Endometrium (tissue), 2 donors: ENCODE results near the gene MXI1.

Experiments
- FAIRE-seq: peaks from 2 replicates; lab custom pipeline; 2012; peaks lifted over from hg19 to GRCh38; lab: Jason Lieb, UNC
- donor health status: control.
- donor health status: control.

Gene MXI1

DNA sequence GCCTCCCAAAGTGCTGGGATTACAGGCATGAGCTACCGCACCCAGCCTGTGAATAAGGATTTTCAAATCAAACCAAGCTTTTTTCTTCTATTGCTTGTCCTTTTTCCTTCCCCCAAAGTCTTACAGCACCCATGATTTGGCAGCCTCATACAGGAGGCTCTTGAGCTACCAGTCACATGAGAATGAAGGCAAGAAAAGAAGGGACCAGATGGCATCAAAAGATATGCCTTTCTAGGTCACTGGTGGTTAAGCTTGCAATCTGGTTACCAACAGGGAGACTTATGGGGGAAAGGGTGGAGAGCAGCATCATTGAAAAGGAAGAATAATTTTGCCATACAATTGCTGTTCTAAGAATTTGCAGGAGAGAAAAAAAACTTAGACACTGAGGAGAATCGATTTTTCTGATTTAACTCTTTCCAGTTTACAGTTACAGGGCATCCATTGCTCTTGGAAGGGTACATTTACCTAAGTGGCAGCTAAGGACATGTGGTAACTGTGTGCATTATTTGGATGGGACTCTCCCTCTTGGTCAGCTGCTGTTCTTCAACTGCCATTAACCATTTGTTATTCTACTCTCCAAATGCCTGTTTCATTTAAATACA, 67.8 kb downstream of the MXI1 start:
- FAIRE-seq, result no peak

DNA sequence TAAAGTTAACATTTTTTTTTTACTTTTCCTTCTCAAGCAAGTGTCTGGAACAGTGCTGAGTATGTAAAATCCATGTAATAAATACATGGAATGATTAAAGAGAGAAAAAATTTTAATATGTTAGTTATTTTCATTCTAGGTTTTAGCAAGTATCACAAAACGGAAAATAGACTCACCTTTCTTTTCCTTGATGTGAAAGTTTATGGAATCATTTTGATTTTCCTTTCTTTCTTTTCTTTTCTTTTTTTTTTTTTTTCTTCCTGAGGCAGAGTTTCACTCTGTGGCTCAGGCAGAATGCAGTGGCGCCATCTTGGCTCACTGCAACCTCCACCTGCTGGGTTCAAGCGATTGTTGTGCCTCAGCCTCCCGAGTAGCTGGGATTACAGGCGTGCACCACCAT, 69.2 kb downstream of the MXI1 start:
- no peak for FAIRE-seq

- no peak for FAIRE-seq
Observed at GRCh38 chr10:110277591-110277990, 70.2 kb downstream of the MXI1 start.

- FAIRE-seq, result no peak
Observed at GRCh38 chr10:110278562-110279406, 71.4 kb downstream of the MXI1 start.

- FAIRE-seq, result peak; percentile 97
Observed at GRCh38 chr10:110279407-110279986, 72.1 kb downstream of the MXI1 start.

DNA sequence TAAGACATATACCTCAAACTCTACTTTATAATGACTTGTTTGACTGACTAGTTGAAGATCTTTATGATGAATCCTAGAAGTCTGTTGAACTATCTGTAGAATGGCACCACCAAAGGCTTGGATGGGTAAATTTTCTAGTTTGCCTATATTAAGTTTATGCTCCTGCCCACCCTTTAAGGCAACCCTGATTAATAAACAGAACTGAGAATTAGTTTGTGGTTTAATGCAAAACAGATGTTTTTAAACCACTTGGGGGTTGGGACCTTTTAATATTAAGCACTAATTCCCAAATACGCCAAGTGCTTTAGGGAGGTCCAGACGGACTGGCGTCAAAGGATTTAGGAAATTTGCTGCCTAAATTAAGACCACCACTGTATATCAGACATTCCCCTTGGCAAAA, 76.9 kb downstream of the MXI1 start:
- no peak for FAIRE-seq

DNA sequence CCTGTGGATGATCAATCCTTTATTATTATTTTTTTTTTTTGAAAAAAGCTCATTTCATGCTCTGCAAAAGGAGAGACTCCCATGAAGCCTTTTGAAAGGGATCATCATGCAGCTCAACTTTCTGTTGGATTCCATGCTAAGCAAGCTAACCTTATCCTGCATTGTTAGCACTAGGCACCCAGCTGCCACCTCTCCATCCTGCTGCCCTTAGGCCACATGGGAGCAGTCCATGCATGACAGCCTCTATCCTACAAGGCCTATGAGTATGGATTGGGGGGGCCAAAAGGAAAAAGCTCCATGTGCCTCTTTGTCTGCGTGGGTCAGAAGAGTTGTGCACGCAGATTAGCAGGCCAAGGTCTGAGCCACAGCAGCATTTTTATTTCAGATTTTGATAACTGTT, 78.1 kb downstream of the MXI1 start:
- no peak for FAIRE-seq

- no peak for FAIRE-seq
Observed at GRCh38 chr10:110286841-110287240, 79.4 kb downstream of the MXI1 start.

DNA sequence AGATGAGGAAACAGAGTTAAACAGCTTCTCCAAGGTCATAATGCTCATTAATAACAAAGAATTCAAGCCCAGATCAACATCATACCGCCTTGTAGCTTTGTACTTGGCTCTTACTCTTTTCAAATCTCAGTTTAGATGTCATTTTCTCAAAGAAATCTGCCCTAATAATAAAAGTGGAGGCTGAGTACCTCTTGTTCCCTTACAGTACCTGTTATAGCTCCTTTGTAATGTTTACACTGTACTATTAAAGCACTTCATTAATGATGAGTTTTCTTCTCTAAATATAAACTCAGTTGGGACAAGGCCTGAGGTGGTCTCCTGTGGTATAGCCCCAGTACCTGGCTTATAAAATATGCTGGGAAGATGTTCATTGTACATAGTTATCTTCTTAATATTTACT, 89.6 kb downstream of the MXI1 start:
- FAIRE-seq, result no peak

GRCh38 chr10:110300486-110300986, 93.1 kb downstream of the MXI1 start:
- no peak for FAIRE-seq

DNA sequence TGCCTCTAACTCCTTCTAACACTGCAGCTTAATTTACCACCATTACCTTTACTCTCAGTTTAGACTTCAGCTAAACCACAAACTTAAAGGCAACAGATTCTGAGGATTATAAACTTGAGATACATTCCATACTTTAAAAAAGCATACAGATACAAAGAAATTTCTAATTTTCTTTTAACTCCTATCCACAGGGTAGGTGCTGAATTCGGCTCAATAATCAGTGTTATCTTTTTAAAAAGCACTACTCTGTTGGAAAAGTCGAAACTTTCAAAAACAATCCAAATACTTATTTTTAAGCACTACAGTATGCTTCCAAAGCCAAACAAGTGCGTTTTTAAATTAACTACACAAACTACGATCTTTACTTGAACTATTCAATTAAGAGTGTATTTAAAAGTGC, 96.3 kb downstream of the MXI1 start:
- FAIRE-seq, result no peak

DNA sequence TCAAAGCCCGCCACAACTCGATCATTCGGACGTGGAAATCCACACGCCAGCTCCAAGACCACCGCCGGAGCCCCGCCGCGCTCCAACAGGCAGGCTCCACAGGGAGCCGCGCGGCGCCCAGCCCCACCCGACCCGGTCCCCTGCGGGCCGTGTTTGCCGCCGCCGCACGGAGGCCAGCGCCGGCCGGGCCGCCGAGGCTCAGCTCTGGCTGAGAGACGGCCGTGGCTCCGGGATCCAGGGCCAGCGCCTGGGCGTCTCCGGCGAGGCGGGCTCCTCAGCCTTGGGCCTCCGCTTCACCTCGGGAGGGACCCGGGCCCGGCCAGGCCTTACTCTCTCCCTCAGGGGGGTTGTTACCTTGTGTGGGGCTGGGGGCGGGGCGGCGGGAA, 97.0 kb downstream of the MXI1 start:
- FAIRE-seq, result no peak

DNA sequence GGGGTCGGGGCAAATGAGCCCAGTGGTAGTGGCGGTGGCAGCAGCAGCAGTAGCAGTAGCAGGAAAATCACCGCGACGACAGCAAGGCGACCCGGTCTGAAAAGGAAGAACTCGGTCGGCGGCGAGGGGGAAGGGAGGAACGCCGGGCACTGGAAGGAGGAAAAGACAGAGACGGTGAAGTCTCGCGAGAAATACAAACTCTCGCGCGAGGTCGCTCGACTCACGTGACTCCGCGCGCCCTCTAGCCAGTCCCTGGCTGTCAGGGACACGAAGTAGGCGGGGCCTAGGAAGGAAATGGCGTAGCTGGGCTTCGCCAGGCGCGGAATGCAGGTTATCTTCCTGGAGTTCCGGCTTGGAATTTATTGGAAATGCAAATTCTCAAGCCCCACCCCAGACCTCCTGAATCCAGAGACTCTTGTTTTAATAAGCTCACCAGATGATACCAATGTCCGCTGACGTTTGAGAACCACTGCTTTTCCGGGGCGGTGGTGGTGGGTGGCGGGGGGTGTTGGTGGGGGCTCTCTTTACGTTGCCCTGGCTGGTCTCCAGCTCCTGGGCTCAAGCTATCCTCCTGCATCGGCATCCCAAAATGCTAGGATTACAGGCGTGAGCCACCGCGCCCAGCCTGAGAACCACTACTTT, 97.5 kb downstream of the MXI1 start, which contains the start of gene SMNDC1:
Gene SMNDC1, minus strand, starts transcription at position 141 of the 642 bp plus-strand sequence. CDS start 1,333 bp downstream, outside the sequence.
- FAIRE-seq, result peak; percentile 98

DNA sequence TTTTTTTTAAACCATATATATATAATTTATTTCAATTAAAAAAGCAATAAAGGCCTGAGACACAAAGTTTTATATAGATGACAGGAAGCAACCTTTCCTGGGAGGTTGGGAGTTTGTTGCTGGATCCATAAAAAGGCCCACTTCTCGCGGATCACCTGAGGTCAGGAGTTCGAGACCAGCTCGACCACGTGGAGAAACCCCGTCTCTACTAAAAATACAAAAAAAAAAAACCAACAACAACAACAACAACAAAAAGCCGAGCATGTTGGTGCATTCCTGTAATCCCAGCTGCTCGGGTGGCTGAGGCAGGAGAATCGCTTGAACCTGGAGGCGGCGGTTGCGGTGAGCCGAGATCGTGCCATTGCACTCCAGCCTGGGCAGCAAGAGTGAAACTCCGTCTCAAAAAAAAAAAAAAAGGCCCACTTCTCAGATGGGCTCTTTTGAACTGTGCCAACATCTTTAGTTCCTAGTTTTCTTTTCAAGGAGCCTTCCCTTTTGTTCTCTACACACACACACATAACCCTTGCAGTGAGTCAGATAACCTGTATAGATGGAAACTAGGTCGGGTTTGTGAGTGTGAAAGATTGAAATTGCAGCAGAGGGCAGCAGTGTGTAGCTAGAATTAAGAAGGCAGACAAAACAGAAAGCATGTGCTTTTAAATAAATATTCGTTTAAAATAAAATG, 98.5 kb downstream of the MXI1 start:
- FAIRE-seq, result peak; percentile 92

DNA sequence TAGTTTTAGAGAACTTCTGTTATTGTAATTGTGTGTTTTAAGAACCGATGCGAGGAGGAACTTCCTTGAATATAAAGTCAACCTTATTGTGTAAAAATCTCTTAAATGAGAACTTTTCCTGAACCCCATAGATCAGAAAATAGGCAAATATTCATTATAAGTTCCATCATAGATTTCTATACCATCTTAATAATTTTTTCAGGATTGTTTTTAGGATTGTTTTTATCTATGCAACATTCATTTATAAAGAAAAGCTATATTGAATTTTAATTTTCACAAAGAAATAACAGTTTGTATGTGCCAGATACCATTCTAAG, 99.0 kb downstream of the MXI1 start:
- no peak for FAIRE-seq

DNA sequence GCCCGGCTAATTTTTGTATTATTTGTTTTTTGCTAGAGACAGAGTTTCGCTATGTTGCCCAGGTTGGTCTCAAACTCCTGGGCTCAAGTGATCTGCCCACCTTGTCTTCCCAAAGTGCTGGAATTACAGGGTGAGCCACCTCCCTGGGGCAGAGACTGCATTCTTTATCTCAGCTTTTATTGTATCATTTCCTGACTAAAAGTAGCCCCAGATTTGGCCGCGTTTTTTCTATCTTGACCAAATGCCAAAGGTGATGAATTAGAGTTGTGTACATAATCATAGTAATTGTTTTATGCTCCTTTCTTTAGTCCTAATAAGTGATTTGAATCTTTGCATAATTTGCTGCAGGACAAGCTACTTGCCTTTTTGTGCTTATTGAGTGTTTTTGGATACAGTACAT, 100.4 kb downstream of the MXI1 start:
- no peak for FAIRE-seq

DNA sequence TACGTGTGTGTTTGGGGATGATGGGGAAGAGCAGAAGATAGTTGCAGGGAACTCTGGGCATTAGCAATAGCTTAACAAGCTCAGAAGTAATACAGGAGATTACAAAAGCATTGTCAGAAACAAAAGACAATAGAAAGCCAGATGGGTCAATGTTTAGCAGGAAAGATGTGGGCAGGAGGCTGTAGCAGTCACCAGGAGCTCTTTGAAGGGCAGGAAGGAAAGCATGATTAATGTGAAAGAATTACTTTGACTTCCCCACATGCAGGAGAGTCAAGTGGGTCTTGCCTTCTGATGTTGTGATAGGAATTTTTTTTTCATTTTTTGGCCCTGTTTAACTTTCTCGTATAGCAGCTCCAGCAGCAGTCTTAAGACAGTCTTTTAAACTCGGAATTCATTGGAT, 103.3 kb downstream of the MXI1 start:
- FAIRE-seq, result no peak

DNA sequence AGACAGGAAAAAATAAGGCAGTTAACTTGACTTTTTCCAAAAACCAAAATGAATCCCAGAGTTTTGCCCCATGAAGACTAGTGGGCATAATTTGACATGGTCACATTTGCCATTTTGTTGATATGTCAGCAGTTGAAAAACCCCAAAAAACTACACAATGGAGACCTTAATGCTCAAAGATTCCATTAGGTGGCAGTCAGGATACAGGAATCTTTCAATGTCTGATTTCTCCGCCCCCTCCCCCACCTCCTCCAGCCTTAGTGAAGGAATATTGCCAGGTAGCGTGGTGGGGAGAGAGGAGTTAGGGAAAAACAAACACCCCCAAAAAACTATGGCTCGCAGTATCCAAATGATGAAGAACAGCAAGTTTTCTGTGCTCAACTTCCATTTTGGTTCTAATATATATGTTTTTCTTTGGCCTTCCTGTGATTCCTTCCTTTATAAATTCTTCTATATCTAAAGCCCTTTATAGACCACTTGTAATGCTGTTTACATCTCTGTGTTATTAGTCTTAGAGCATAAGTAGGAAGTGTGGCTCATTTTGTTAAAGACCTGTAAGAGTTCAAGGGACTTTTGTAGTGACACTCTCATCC, 104.0 kb downstream of the MXI1 start:
- FAIRE-seq, result peak; percentile 64

DNA sequence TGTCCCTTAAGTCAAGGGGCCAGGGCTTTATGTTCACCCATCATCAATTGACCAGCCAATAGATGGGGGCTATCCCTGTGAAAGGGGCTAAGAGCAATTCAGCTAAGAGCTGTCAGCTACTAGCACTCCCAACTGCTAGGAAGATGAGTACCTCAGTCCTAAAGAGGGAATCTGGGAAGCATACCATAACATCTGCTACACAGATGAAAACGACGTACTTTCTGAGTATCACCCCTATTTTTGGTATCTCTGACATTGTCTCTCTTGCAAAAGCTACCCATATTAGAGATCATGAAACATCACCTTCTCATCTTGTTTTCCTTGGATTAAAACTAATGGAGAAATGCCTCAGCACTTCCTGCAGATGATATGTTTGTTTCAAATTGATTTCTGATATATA, 104.8 kb downstream of the MXI1 start:
- FAIRE-seq, result no peak

GRCh38 chr10:110313674-110314073, 106.3 kb downstream of the MXI1 start:
- no peak for FAIRE-seq

DNA sequence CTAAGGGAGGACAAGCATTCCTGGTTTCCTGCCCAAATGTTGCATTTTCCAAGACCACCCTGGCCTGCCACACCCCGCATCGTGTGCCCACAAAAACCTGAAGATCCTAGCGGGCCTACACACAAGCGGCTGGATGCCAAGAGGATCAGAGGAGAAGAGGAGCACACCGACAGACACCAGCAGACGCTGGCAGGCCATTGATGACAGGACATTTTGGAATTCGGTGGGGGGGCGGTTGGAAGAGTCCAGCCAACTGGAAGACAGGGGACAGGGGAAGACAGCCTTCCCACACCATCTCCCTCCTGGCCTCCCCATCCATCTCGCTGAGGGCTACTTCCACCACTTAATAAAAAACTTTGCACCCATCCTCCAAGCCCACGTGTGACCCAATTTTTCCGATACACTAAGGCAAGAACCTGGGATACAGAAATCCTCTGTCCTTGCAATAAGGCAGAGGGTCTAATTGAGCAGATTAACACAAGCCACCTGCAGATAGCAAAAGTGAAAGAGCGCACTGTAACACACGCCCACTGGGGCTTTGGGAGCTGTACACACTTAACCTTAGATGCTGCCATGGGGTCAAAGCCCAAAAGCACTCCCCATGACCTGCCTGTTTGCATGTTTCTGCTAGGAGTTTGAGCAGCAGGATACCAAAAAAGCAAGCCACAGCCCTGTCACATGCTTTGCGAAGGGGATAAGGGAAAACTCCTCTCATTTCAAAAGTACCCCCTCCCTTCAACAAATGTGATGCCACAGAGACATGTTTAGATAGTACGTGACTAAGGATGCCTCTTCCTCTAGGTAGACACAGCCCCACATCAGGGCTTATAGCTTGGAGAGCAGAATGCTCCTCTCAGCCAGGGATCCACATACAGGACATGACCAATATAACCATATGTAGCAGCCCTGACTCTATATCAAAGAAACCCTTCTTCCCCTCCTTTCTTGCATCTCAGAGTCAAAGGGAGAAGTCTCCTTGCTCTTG, 110.8 kb downstream of the MXI1 start:
- FAIRE-seq, result no peak
